Measurements from ENCODE around the gene STAT3. TPM values are rescaled to one million over a fixed set of nuclear protein-coding genes. Genes with fewer than 3 reads are reported as not detected.
"Not testable (repeated sequence)": the region's sequence is repeated elsewhere in the genome, so short reads cannot be mapped to it uniquely, and the experiment has no call there.

Gene STAT3
- total RNA-seq, 2 donors from 2014 or later, result 79.4 to 99.5 TPM

DNA sequence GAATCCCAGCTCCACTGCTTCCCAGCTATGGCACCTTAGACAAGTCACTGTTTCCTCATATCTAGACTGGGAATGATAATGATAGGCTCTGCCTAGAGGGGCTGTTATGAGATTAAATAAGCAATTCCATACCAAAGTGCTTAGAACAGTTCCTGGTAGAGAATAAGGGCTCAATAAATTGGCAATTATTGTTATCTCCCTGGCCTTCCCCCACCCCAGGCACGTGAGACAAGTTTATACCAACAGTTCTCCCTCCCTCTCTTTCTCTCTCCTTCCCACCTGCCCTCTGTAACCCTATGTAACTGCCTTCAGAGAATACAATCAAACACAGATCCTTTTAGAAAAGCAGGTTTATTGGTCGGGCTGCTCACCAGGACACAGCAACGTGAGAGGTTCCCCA is 13.9 kb upstream of the STAT3 start:
- H3K9me3 ChIP-seq, result no peaks in the 10 kb centered on the region
- DNase-seq (no peak), ATAC-seq (no peak)
- no peak overlapping the region for H3K27ac ChIP-seq
- TF ChIP-seq POLR2A (IDR thresholded peaks at IDR 0.05), result no peak
- TF ChIP-seq, protein P1, sequence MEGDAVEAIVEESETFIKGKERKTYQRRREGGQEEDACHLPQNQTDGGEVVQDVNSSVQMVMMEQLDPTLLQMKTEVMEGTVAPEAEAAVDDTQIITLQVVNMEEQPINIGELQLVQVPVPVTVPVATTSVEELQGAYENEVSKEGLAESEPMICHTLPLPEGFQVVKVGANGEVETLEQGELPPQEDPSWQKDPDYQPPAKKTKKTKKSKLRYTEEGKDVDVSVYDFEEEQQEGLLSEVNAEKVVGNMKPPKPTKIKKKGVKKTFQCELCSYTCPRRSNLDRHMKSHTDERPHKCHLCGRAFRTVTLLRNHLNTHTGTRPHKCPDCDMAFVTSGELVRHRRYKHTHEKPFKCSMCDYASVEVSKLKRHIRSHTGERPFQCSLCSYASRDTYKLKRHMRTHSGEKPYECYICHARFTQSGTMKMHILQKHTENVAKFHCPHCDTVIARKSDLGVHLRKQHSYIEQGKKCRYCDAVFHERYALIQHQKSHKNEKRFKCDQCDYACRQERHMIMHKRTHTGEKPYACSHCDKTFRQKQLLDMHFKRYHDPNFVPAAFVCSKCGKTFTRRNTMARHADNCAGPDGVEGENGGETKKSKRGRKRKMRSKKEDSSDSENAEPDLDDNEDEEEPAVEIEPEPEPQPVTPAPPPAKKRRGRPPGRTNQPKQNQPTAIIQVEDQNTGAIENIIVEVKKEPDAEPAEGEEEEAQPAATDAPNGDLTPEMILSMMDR (IDR thresholded peaks at IDR 0.05), result no peak
- H3K4me1 ChIP-seq, result peaks cover 32% of the 10 kb centered on the region
- H3K4me3 ChIP-seq, result no peak overlapping the region
- WGBS, 2 donors, result 41 to 51% methylated on average over 3 of the region's 3 CpGs
- H3K27me3 ChIP-seq, result no peaks in the 10 kb centered on the region
- intact Hi-C loops (cut with DNase I), result no loop called here
- peaks cover 0 to 2% of the 10 kb centered on the region in 2 donors for H3K36me3 ChIP-seq (replicated peaks in 1 of 2; ENCODE audit: insufficient read depth in 1 of 2, low read depth in 2 of 2)

DNA sequence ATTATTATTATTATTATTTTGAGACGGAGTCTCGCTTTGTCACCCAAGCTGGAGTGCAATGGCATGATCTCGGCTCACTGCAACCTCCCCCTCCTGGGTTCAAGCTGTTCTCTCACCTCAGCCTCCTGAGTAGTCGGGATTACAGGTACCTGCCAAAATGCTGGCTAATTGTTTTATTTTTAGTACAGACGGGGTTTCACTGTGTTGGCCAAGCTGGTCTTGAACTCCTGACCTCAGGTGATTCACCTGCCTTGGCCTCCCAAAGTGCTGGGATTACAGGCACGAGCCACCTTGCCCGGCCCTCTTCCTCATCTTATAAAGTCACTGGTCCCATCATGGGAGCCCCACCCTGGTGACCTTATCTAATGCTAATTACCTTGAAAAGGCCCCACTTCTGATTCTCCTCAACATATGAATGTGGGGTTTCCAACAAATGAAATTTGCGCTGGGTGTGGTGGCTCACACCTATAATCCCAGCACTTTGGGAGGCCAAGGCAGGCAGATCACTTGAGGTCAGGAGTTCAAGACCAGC is 12.7 kb upstream of the STAT3 start:
- WGBS, 2 donors, result 87 to 88% methylated on average over 8 of the region's 8 CpGs
- ATAC-seq, result not testable (repeated sequence)

DNA sequence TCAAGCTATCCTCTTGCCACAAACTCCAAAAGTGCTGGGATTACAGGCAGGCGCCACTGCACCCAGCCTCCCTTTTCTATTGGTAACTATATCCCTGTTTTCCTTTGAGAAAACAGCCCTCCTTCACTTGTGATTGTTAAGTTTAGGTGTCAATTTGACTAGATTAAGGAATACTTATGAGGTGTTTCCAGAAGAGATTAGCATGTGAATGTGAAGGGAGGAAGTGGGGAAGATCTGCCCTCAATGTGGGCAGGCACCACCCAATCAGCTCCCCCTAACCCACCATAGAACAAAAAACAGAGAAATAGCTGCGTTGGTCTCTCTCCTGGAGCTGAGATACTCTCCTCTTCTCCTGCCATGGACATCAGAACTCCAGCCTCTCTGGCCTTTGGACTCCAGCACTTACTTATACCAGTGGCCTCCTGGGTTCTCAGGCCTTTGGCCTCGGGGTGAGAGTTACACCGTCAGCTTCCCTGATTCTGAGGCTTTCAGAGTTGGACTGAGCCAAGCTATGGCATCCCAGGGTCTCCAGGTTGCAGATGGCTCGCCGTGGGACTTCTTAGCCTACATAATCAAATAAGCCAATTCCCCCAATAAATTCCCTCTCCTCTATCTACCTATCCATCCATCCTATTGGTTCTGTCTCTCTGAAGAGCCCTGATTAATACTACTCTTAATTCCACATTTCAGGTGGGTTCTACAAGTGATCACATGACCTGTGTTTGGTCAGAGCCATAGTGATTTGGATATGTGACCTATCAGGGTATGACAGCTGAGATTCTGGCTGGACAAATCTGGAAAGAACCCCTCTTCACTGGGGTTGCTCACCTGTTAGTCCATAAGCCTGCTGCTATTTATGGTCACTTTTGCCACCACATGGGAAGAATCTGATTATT is 12.0 kb upstream of the STAT3 start:
- Histone ChIP-seq H3K36me3 (replicated peaks in 1 of 2; ENCODE audit: insufficient read depth in 1 of 2, low read depth in 2 of 2) (peaks cover 0 to 2% of the 10 kb centered on the region in 2 donors), H3K27ac (no peak overlapping the region), H3K27me3 (no peaks in the 10 kb centered on the region), H3K4me1 (peaks cover 17% of the 10 kb centered on the region), H3K9me3 (no peaks in the 10 kb centered on the region), H3K4me3 (no peak overlapping the region)
- 75 to 85% methylated on average over 6 of the region's 6 CpGs for WGBS, 2 donors
- TF ChIP-seq, protein P1 (IDR thresholded peaks at IDR 0.05), result no peak
- TF ChIP-seq POLR2A (IDR thresholded peaks at IDR 0.05), result no peak
- intact Hi-C loops (cut with DNase I), result no loop called here
- no peak for ATAC-seq
- no peak for DNase-seq

More for the DNA sequence above, 12.7 kb upstream of the STAT3 start:
- H3K9me3 ChIP-seq; H3K27me3 ChIP-seq; H3K36me3 ChIP-seq (replicated peaks in 1 of 2; ENCODE audit: insufficient read depth in 1 of 2, low read depth in 2 of 2); DNase-seq; H3K4me3 ChIP-seq; H3K27ac ChIP-seq; intact Hi-C loops (cut with DNase I): not testable (repeated sequence)
- H3K4me1 ChIP-seq, result peaks cover 20% of the 10 kb centered on the region

DNA sequence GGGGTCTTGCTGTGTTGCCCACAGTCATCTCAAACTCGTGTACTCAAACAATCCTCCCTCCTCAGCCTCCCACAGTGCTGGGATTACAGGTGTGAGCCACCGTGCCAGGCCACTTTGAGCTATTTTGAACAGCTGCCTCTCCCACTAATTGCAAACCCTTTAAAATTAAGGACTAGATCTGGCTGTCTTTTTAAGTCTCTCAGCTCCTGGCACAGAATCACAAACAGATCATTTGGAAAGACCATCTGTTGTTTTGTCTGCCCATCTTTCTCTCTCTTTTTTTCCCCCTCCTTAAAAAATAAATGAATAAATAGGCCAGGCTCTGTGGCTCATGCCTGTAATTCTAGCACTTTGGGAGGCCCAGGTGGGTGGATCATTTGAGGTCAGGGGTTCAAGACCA is 10.9 kb upstream of the STAT3 start:
- Histone ChIP-seq H3K36me3 (replicated peaks in 1 of 2; ENCODE audit: insufficient read depth in 1 of 2, low read depth in 2 of 2) (peaks cover 0 to 2% of the 10 kb centered on the region in 2 donors), H3K9me3 (no peaks in the 10 kb centered on the region), H3K27ac (peak overlapping the region in 1 of 4 donors; percentile 83), H3K4me1 (peaks cover 17% of the 10 kb centered on the region), H3K4me3 (no peak overlapping the region), H3K27me3 (no peaks in the 10 kb centered on the region)
- DNase-seq, result no peak
- 75 to 78% methylated on average over 2 of the region's 2 CpGs for WGBS, 2 donors
- intact Hi-C loops (cut with DNase I), result no loop called here
- ATAC-seq, result no peak
- TF ChIP-seq POLR2A (IDR thresholded peaks at IDR 0.05), result no peak
- TF ChIP-seq, protein P1 (IDR thresholded peaks at IDR 0.05), result no peak

DNA sequence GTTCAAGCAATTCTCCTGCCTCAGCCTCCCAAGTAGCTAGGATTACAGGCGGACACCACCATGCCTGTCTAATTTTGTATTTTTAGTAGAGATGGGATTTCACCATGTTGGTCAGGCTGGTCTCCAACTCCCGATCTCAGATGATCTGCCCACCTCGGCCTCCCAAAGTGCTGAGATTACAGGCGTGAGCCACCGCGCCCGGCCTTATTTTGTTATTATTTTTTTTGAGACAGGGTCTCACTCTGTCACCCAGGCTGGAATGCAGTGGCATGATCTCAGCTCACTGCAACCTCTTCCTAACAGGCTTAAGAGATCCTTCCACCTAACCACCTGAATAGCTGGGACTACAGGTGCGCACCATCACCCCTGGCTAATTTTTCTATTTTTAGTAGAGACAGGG is 7.4 kb upstream of the STAT3 start:
- H3K4me3 ChIP-seq; H3K27ac ChIP-seq; H3K36me3 ChIP-seq (replicated peaks in 1 of 2; ENCODE audit: insufficient read depth in 1 of 2, low read depth in 2 of 2); H3K27me3 ChIP-seq; H3K9me3 ChIP-seq; ATAC-seq; DNase-seq; intact Hi-C loops (cut with DNase I): not testable (repeated sequence)
- peaks cover 17% of the 10 kb centered on the region for H3K4me1 ChIP-seq
- WGBS, 2 donors, result 92 to 93% methylated on average over 8 of the region's 8 CpGs
